K562 (cell line): ENCODE data around the gene PHF21A. TPM values are rescaled to one million over a fixed set of nuclear protein-coding genes. Genes with fewer than 3 reads are reported as not detected.
A peak's percentile ranks its signal among the peaks of the same experiment; 100 is the strongest.

Experiments
- AFF4 ChIP-seq: sonication (generic); formaldehyde crosslinking; IDR thresholded peaks from 2 replicates; pipeline ENCODE4 v1.8.0; 2023; ENCODE audit warnings: mild to moderate bottlenecking, missing genetic modification reagents
- CHD4 ChIP-seq: fragments of 200-600 bp; sonication (generic); IDR thresholded peaks from 3 replicates; pipeline ENCODE4 v1.6.1; 2012; ENCODE audit warnings: low read depth, mild to moderate bottlenecking, mixed read lengths, low read length, inconsistent platforms; ENCODE audit not compliant: insufficient read depth, insufficient replicate concordance, poor library complexity, severe bottlenecking
- FIP1L1 ChIP-seq: fragments of 200-400 bp; formaldehyde crosslinking; IDR thresholded peaks from 2 replicates; pipeline ENCODE4 v1.6.1; 2018; ENCODE audit warnings: mild to moderate bottlenecking, low read depth, low read length; ENCODE audit not compliant: poor library complexity, severe bottlenecking
- FOXM1 ChIP-seq, 2 experiments: fragments of 450-650 bp in 1 of 2; sonication (generic) in 1 of 2; formaldehyde crosslinking in 1 of 2; IDR thresholded peaks; 2 replicates each; pipeline versions ENCODE4 v1.6.1 to v1.9.0; 2017 to 2022; ENCODE audit warnings: low read depth in 2 of 2, mild to moderate bottlenecking in 2 of 2, missing genetic modification reagents in 1 of 2, moderate library complexity in 1 of 2
- HMGN3 ChIP-seq: IDR thresholded peaks from 2 replicates; pipeline ENCODE4 v1.6.1; 2011; ENCODE audit warnings: borderline replicate concordance, low read depth, mild to moderate bottlenecking, mixed read lengths, low read length; ENCODE audit not compliant: insufficient read length; ENCODE audit errors: extremely low read depth
- NCOA2 ChIP-seq, 2 experiments: fragments of 450-650 bp; IDR thresholded peaks; 2 replicates each; pipeline ENCODE4 v1.6.1; 2018; ENCODE audit warnings: mild to moderate bottlenecking in 2 of 2, moderate library complexity in 1 of 2; ENCODE audit not compliant: partially characterized antibody in 2 of 2
- NFIC ChIP-seq: fragments of 450-650 bp; IDR thresholded peaks from 2 replicates; pipeline ENCODE4 v1.6.1; 2017; ENCODE audit warnings: mild to moderate bottlenecking, inconsistent platforms
- PHF21A ChIP-seq: fragments of 450-650 bp; IDR thresholded peaks from 2 replicates; pipeline ENCODE4 v1.6.1; 2017; ENCODE audit warnings: low read depth, borderline replicate concordance
- PRPF4 ChIP-seq: fragments of 200-400 bp; formaldehyde crosslinking; IDR thresholded peaks from one replicate; pipeline ENCODE4 v1.6.1; 2017; ENCODE audit warnings: low read length, low read depth, mild to moderate bottlenecking; ENCODE audit not compliant: insufficient read depth, poor library complexity, severe bottlenecking
- RFX1 ChIP-seq: fragments of 450-650 bp; IDR thresholded peaks from 2 replicates; pipeline ENCODE4 v1.6.1; 2016; ENCODE audit warnings: mild to moderate bottlenecking, moderate library complexity
- RNF219 ChIP-seq: fragments of 250-450 bp; sonication (Bioruptor Pico); IDR thresholded peaks from 2 replicates; pipeline ENCODE4 v1.5.0; 2022; ENCODE audit warnings: mild to moderate bottlenecking
- SMC3 ChIP-seq: conservative IDR thresholded peaks from 2 replicates; pipeline ENCODE4 v1.6.1; 2011; ENCODE audit warnings: low read depth, low read length, improper control_type of control experiment; ENCODE audit not compliant: insufficient read depth
- SP1 ChIP-seq: sonication (generic); formaldehyde crosslinking; IDR thresholded peaks from 2 replicates; pipeline ENCODE4 v1.8.1; 2022; ENCODE audit warnings: mild to moderate bottlenecking, missing genetic modification reagents
- TCF15 ChIP-seq: fragments of 250-450 bp; sonication (Bioruptor Pico); IDR thresholded peaks from 2 replicates; pipeline ENCODE4 v1.8.0; 2022; ENCODE audit warnings: moderate library complexity, mild to moderate bottlenecking, inconsistent platforms
- TRIM25 ChIP-seq: fragments of 450-650 bp; IDR thresholded peaks from 2 replicates; pipeline ENCODE4 v1.7.0; 2016; ENCODE audit warnings: borderline replicate concordance
- XRCC5 ChIP-seq: fragments of 200-400 bp; formaldehyde crosslinking; IDR thresholded peaks from 2 replicates; pipeline ENCODE4 v1.6.1; 2017; ENCODE audit warnings: low read depth, mild to moderate bottlenecking, low read length
- ZNF766 ChIP-seq: fragments of 200-800 bp; sonication (Bioruptor generic); conservative IDR thresholded peaks from 2 replicates; pipeline ENCODE4 v1.6.1; 2016; ENCODE audit warnings: missing genetic modification characterization, missing compliant biosample characterization
- polyA plus RNA-seq, 8 experiments: library from polyadenylated mRNA; depleted of rRNA in 4 of 8; stranded (reverse) in 5 of 8; unstranded in 3 of 8; fragments of >200 nt; fragmentation: Nextera tagmentation in 2 of 8; fragmentation: Illumina TruSeq in 1 of 8; extraction: Ambion mirVana in 2 of 8; extraction: Trizol in 1 of 8; gene quantifications; 2 replicates each; pipeline versions ENCODE4 v1.2.1 to v1.2.3, GENCODE V29; 2011 to 2014; ENCODE audit warnings: inconsistent platforms in 1 of 8, missing spikeins in 1 of 8
- total RNA-seq, 7 experiments: library from RNA; depleted of rRNA in 6 of 7; stranded (reverse); fragments of >200 nt in 6 of 7; fragmentation: Illumina TruSeq in 2 of 7; extraction: Trizol in 2 of 7; gene quantifications; 2 replicates each; pipeline versions ENCODE4 v1.2.1 to v1.2.3, GENCODE V29; 2011 to 2021; ENCODE audit warnings: low replicate concordance in 1 of 7

Gene PHF21A
- total and polyA plus RNA-seq, 9 of the 15 experiments (the other 6 are each of a cell fraction or from before 2014, with no cell fraction given), result 1.5 to 32.4 (median 10.7) TPM

- TF ChIP-seq TRIM25, result no peak
- peak; percentile 100 for TF ChIP-seq XRCC5
- peak; percentile 73; the same call in 1 of the 2 replicates for TF ChIP-seq PHF21A
- no peak for TF ChIP-seq NFIC
- no peak for TF ChIP-seq NCOA2 (IDR thresholded peaks at IDR 0.05; ENCODE audit: partially characterized antibody in 2 of 2)
- TF ChIP-seq SP1 (CRISPR knock-in tag), result peak; percentile 83
- no peak for TF ChIP-seq PRPF4
- TF ChIP-seq TCF15 (CRISPR knock-in tag), result no peak
- TF ChIP-seq RFX1, result peak; percentile 87
- no peak; the same call in 1 of the 2 replicates for TF ChIP-seq AFF4 (CRISPR knock-in tag)
- peak; percentile 74; the same call in 1 of the 2 replicates for TF ChIP-seq ZNF766
- TF ChIP-seq FOXM1 (IDR thresholded peaks at IDR 0.05; ENCODE audit: low read depth), result peak; percentile 64
- no peak for TF ChIP-seq FOXM1 (CRISPR knock-in tag; IDR thresholded peaks at IDR 0.05; ENCODE audit: low read depth)
- no peak for TF ChIP-seq RNF219 (CRISPR knock-in tag)
- 0 out of 2 replicates have a peak, but pooled peaks have one; percentile 8 for TF ChIP-seq SMC3
- TF ChIP-seq HMGN3, result peak; percentile 24
- no peak for TF ChIP-seq FIP1L1
- TF ChIP-seq CHD4, result no peak
Measured at GRCh38 chr11:45917623-45918330, 203.5 kb downstream of the PHF21A start, which contains the start of gene PEX16 (continued).
